GM19455 (cell line): Measurements from ENCODE around the gene GIGYF2.

ENCODE experiments used
- ATAC-seq: cut with Tn5 transposase; IDR thresholded peaks from one replicate; pipeline ENCODE4 v1.9.1; 2021; ENCODE audit not compliant: unreplicated experiment

GIGYF2 gene

GRCh38 chr2:232878855-232879617 lies 181.9 kb downstream of the GIGYF2 start:
- ATAC-seq: no peak

GRCh38 chr2:232879618-232880494 lies 182.7 kb downstream of the GIGYF2 start:
- no peak for ATAC-seq

GRCh38 chr2:232880764-232881351 lies 183.7 kb downstream of the GIGYF2 start:
- ATAC-seq: no peak

- ATAC-seq: no peak
These were observed 185.0 kb downstream of the GIGYF2 start for GRCh38 chr2:232882085-232882484.

GRCh38 chr2:232882505-232883115 lies 185.5 kb downstream of the GIGYF2 start:
- no peak for ATAC-seq

GRCh38 chr2:232883116-232883721 lies 186.1 kb downstream of the GIGYF2 start:
- ATAC-seq: no peak

- ATAC-seq: no peak
These were observed 186.9 kb downstream of the GIGYF2 start for GRCh38 chr2:232884001-232884421.

- no peak for ATAC-seq
These were observed 187.6 kb downstream of the GIGYF2 start for GRCh38 chr2:232884549-232885263.

- ATAC-seq: no peak
These were observed 188.3 kb downstream of the GIGYF2 start for GRCh38 chr2:232885264-232885961.

- ATAC-seq: no peak
These were observed 189.0 kb downstream of the GIGYF2 start for GRCh38 chr2:232886176-232886575.

GRCh38 chr2:232886632-232887031 lies 189.5 kb downstream of the GIGYF2 start:
- no peak for ATAC-seq

- ATAC-seq: no peak
These were observed 190.2 kb downstream of the GIGYF2 start for GRCh38 chr2:232887171-232887850.

- ATAC-seq: no peak
These were observed 191.1 kb downstream of the GIGYF2 start for GRCh38 chr2:232888099-232888836.

GRCh38 chr2:232888839-232889529 lies 191.9 kb downstream of the GIGYF2 start:
- no peak for ATAC-seq

- ATAC-seq: no peak
These were observed 192.8 kb downstream of the GIGYF2 start for GRCh38 chr2:232889876-232890401.

- no peak for ATAC-seq
These were observed 193.4 kb downstream of the GIGYF2 start for GRCh38 chr2:232890536-232890895.

GRCh38 chr2:232890896-232891601 lies 193.9 kb downstream of the GIGYF2 start:
- ATAC-seq: no peak
